Right atrium auricular region (tissue), 2 donors: Measurements from ENCODE around the gene SPAG16. TPM values are rescaled to one million over a fixed set of nuclear protein-coding genes. Genes with fewer than 3 reads are reported as not detected.
A peak's percentile ranks its signal among the peaks of the same experiment; 100 is the strongest.

Experiments
- DNase-seq: peaks from one replicate; pipeline ENCODE4 v3.0.0-alpha.2; 2019; ENCODE audit warnings: low spot score
- H3K27ac ChIP-seq, 2 donors: fragments of 200-600 bp; sonication (generic); 1 replicate in 1 of 2; 2 replicates in 1 of 2; pipeline ENCODE4 v1.5.1; 2016 to 2019
- H3K27me3 ChIP-seq, 2 donors: fragments of 200-600 bp; sonication (generic); one replicate each; pipeline versions ENCODE4 v1.5.1 to v1.6.0; 2017 to 2019
- H3K36me3 ChIP-seq: fragments of 200-600 bp; sonication (generic); one replicate; pipeline ENCODE4 v1.5.1; 2016
- H3K4me1 ChIP-seq, 2 donors: fragments of 200-600 bp; sonication (generic); one replicate each; pipeline versions ENCODE4 v1.5.1 to v1.6.0; 2017 to 2019
- H3K4me3 ChIP-seq, 2 donors: fragments of 200-600 bp; sonication (generic); 1 replicate in 1 of 2; 2 replicates in 1 of 2; pipeline ENCODE4 v1.5.1; 2017 to 2019; ENCODE audit warnings: mild to moderate bottlenecking in 1 of 2, moderate library complexity in 1 of 2
- H3K9me3 ChIP-seq, 2 donors: fragments of 200-600 bp; sonication (generic); one replicate each; pipeline ENCODE4 v1.5.1; 2019
- total RNA-seq, 2 donors: library from RNA; depleted of rRNA; stranded (reverse); fragments of >200 nt; gene quantifications; one replicate each; pipeline ENCODE4 v1.1.0, GENCODE V29; 2016
- TF ChIP-seq, protein P1 (sequence below), 2 donors: fragments of 200-600 bp; sonication (generic); IDR thresholded peaks; one replicate each; pipeline ENCODE4 v1.5.1; 2019; ENCODE audit warnings: antibody characterized with exemption in 2 of 2

Gene SPAG16
- total RNA-seq, result 10 to 100 TPM; 17.3 to 18.3 TPM

DNA sequence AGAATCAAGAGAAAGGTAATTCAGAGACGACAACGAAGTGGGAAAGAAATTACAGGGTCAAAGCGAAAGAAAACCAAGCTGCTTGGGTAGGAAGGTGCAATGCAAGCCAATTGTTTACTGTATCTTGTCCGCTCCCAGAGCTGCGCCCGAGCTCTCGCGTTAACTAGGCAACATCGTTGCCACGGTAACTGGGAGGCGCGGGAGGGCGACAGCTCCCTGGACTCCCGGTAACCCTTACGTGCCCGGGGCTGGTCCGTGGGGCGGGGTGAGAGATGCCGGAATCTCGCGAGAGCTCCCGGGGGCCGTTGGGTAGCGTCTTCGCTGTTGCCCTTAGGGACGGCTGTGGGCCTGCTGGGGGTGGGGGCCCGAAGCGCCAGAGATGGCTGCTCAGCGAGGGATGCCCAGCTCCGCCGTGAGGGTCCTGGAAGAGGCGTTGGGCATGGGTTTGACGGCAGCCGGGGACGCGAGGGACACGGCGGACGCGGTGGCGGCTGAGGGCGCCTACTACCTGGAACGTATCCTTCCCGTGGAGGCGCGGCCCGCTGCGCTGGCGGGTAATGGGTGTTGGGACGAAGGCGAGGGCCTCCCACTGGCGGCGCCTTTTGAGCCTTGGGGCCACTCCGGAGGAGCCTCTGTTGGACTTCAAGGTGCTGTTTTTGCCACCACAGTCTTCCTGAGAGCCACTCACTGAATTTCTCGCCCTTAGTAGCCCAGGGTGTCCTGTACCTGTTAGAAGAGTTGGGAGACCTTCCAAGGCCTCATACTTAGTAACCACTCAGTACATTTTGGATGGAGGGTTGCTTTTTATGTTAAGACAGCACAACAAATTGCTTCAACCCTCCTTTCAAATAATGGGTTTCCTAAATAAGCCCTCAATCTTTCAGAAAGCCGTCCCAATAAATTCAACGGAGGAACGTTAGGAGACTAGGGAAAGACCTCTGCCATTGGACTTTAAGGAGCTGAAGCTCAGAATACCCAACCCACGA is at the start of gene SPAG16:
SPAG16 (plus strand) TSS at position 360 of the 986 bp plus-strand sequence.
- Histone ChIP-seq H3K9me3 (no peaks in the 10 kb centered on the region), H3K27ac (peak within 1 kb of the TSS; percentile 53 to 62), H3K4me3 (peak within 1 kb of the TSS; percentile 67 to 77), H3K27me3 (no peaks in the 10 kb centered on the region), H3K4me1 (peaks cover 0 to 11% of the 10 kb centered on the region in 2 donors), H3K36me3 (no peaks in the 10 kb centered on the region)
- TF ChIP-seq, protein P1, sequence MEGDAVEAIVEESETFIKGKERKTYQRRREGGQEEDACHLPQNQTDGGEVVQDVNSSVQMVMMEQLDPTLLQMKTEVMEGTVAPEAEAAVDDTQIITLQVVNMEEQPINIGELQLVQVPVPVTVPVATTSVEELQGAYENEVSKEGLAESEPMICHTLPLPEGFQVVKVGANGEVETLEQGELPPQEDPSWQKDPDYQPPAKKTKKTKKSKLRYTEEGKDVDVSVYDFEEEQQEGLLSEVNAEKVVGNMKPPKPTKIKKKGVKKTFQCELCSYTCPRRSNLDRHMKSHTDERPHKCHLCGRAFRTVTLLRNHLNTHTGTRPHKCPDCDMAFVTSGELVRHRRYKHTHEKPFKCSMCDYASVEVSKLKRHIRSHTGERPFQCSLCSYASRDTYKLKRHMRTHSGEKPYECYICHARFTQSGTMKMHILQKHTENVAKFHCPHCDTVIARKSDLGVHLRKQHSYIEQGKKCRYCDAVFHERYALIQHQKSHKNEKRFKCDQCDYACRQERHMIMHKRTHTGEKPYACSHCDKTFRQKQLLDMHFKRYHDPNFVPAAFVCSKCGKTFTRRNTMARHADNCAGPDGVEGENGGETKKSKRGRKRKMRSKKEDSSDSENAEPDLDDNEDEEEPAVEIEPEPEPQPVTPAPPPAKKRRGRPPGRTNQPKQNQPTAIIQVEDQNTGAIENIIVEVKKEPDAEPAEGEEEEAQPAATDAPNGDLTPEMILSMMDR (IDR thresholded peaks at IDR 0.05), result no peak
- peak; percentile 91 for DNase-seq

DNA sequence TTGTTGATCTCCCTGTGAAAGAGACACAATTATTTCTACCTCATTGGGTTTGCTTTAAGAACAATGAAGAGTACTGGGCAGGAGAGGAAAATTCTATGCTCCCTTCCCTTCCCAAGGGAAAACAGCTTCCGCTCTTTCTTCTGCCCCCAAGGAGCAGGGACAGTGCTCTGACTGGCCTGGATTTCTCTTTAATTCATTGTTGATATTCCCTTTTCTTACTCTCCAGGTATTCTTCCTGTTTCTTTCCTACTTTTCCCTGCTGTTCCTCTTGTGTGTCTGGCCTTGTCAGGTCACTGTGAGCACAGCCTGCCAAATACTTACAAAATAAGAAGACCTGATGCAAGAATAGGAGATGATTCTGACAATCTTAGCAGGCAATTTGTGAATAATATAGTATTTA is 49.6 kb upstream of the SPAG16 start:
- Histone ChIP-seq H3K4me3 (no peak overlapping the region), H3K27me3 (no peaks in the 10 kb centered on the region), H3K36me3 (no peaks in the 10 kb centered on the region), H3K9me3 (no peaks in the 10 kb centered on the region), H3K27ac (no peak overlapping the region), H3K4me1 (peaks cover 0 to 15% of the 10 kb centered on the region in 2 donors)
- DNase-seq, result no peak
- TF ChIP-seq, protein P1 (IDR thresholded peaks at IDR 0.05), result no peak

DNA sequence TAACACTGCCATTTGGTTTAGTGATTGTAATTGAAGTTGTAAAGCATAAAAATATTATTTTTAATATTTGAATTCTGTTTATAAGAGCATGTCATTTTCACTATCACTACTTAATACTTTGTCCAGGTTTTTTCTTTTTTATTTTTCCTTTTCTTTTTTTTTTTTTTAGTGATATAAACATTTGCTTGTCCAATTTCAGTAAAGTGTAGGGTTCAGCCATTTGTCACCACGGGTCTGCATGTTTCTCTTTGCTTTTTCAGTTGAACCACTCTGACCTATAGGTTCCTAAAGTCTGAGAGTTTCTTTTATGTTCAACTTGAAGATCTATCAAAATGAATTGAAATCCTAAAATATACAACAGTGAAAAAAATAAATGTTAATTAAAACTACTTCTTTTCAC is 48.5 kb upstream of the SPAG16 start:
- Histone ChIP-seq H3K36me3 (no peaks in the 10 kb centered on the region), H3K4me1 (peaks cover 0 to 15% of the 10 kb centered on the region in 2 donors), H3K9me3 (no peaks in the 10 kb centered on the region), H3K27ac (no peak overlapping the region), H3K4me3 (no peak overlapping the region), H3K27me3 (no peaks in the 10 kb centered on the region)
- TF ChIP-seq, protein P1 (IDR thresholded peaks at IDR 0.05), result no peak
- no peak for DNase-seq

DNA sequence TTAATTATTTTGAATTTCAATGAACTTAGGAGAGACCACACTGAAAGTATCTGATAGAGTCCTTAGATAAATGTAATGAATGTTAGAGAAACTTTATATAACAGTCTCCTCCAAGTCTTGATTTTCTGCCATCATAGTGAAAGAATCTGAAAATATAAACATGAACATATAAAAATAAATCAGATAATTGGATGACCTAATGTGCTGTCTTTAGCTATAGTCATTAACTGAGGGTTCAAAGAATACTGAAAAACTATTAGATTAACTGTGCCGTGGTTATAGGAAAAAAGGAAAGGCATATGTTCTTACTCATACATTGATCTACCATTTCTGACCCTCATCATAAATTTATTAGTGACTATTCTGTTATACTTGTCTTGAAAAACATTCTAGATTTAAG is 47.0 kb upstream of the SPAG16 start:
- no peaks in the 10 kb centered on the region for H3K36me3 ChIP-seq
- H3K27me3 ChIP-seq, result no peaks in the 10 kb centered on the region
- H3K4me3 ChIP-seq, result no peak overlapping the region
- TF ChIP-seq, protein P1 (IDR thresholded peaks at IDR 0.05), result no peak
- no peak overlapping the region for H3K27ac ChIP-seq
- DNase-seq, result no peak
- no peaks in the 10 kb centered on the region for H3K9me3 ChIP-seq
- H3K4me1 ChIP-seq, result peaks cover 0 to 15% of the 10 kb centered on the region in 2 donors

DNA sequence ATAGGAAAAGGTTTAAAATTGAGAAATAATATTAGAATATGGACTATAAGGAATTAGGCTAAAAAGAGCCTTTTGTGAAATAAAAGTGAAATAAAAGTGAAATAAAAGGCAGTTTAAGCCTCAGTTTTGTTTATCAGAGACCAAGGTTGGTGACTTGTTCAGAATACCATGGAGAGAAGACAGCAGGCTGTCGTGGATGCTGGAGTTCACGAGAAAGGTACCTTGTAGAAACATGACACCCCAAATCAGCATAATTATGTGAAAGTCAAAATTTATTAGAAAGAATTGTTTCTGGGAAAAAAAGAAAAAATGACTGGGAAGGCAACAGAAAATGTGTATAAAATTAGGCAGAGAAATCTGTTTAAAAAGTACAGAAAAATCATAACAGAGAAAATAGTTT is 46.5 kb upstream of the SPAG16 start:
- H3K27ac ChIP-seq, result no peak overlapping the region
- H3K36me3 ChIP-seq, result no peaks in the 10 kb centered on the region
- no peaks in the 10 kb centered on the region for H3K9me3 ChIP-seq
- peaks cover 0 to 15% of the 10 kb centered on the region in 2 donors for H3K4me1 ChIP-seq
- no peak for DNase-seq
- TF ChIP-seq, protein P1 (IDR thresholded peaks at IDR 0.05), result no peak
- H3K4me3 ChIP-seq, result no peak overlapping the region
- no peaks in the 10 kb centered on the region for H3K27me3 ChIP-seq
